ENCODE results near the gene ITPRIP.

The ITPRIP gene, protein sequence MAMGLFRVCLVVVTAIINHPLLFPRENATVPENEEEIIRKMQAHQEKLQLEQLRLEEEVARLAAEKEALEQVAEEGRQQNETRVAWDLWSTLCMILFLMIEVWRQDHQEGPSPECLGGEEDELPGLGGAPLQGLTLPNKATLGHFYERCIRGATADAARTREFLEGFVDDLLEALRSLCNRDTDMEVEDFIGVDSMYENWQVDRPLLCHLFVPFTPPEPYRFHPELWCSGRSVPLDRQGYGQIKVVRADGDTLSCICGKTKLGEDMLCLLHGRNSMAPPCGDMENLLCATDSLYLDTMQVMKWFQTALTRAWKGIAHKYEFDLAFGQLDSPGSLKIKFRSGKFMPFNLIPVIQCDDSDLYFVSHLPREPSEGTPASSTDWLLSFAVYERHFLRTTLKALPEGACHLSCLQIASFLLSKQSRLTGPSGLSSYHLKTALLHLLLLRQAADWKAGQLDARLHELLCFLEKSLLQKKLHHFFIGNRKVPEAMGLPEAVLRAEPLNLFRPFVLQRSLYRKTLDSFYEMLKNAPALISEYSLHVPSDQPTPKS

DNA sequence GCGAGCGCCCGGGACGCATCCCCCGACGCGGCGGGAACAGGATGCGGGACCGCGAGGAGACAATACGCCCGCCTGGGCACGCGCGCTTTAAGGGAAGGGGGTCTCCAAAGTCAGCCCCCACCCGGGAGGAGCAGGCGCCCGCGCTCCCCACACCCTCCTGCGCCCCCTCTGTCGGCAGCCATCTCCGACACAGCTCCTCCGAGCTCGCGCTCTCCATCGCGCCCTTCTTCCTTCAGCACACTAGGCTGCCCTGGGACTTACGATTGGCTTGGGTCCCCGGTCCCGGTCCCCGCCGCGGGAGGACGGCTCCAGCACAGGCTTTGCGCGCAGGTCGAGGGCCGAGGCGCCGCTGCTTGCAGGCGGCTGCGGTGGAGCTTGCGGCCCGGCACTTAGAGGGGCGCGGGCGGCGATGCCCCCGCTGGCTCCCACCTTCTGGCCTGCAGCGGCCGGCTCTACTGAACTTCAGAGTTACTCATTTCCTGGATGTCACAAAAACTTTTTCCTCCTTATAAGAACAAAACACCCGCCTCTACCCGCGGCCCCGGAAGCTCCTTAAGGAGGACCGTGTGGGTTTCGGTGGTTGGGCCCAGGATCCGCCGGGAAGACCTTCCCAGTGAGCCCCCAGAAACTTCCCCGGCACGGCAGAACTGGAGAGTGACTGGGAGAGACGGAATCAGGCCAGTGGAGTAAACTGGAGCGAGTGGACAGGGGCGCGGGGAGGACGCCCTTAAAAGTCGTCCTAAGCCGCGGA lies at the start of gene ITPRIP:
ITPRIP (minus strand) TSS at position 481 of the 751 bp plus-strand sequence. CDS start 22,414 bp downstream, outside the sequence.
- no peak for DNase-seq

DNA sequence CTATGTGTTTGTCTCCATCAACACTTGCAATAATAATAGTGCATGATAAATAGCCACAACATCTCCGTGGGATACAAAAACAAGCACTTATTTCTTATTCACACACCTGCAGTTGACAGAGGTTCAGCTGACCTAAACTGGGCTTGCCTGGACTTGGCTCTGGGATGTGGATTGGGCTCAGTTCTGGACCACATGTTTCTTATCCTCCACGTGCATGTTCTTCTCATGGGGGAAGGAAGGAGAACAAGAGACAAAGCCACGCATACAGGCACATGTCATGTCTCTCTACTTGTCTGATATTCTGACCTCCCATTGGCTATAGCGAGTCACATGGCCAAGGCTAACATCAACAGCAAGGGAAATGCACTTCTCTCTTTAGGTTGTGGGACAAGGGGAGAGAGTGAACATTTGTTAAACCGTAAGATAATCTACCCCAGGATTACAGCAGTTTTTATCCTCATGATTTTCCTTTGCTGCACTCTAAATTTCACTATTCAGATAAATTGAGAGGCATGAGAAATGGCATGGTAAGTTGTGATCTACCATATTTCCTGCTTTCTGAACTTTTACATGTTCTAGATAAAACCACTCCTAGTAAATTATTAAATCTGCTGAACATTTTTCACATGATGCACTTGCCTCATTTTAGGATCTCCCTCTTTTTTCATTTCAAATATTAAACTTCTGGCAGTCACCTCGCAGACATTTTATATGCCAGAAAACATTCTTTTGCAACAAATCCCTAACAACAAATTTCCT lies 49.0 kb upstream of the ITPRIP start:
- no peak for DNase-seq

GRCh38 chr10:104380336-104380735 lies 42.1 kb upstream of the ITPRIP start:
- no peak for DNase-seq

DNA sequence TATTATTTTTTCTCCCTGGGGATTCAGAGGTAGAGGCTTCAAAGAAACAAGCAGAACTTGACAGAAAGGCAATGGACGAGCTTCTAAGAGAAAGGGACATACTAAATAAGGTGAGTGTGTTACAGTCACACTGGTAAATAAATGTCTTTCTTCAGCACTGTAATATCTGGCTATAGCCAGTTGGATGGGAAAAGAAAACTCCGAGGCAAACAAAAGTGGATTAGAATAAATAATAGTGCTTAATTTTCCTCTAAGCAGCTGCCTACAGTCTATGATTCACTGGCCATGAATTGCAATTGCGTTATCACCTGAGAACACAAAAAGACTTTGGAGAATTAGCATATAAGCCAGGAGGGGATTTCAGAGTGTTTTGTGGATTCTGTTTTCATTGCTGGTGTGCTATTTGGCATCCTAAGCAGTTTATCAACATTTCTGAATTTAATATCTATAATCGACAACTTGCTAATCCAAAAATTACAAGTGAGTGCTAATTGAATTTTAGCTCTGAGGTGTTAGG lies 38.6 kb upstream of the ITPRIP start:
- DNase-seq: no peak

DNA sequence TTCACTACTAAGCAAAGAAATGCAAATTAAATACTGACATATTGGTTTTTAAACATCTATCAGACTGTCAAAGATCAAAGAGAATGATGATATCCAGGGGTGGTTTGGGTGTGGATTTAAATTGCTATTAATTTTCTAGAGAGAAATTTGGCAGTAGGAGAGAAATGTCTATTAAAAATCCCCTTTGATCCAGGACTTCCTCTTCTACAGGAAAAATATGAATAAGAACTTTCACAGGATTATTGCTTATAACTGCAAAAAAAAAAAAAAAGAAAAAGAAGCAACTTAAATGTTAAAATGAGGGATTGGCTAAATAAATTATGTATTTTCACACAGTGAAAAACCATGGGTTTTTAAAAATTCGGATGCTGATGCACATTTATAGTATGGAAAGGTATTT lies 36.3 kb upstream of the ITPRIP start:
- no peak for DNase-seq

DNA sequence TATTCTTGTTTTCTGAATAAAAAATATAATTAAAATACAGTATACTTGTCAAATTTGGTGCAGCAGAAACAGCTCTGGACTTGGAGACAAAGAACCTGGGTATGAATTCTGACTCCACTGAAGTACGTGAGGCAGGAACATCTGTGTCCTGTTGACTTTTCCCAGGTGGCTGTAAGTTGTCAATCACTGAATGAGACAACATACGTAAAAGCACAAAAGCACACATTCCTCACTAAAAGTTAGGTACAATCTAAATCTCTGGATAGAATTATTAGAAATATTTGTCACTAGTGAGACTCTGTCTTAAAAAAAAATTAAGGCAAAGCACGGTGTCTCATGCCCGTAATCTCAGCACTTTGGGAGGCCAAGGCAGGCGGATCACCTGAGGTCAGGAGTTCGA lies 33.5 kb upstream of the ITPRIP start:
- DNase-seq: no peak

DNA sequence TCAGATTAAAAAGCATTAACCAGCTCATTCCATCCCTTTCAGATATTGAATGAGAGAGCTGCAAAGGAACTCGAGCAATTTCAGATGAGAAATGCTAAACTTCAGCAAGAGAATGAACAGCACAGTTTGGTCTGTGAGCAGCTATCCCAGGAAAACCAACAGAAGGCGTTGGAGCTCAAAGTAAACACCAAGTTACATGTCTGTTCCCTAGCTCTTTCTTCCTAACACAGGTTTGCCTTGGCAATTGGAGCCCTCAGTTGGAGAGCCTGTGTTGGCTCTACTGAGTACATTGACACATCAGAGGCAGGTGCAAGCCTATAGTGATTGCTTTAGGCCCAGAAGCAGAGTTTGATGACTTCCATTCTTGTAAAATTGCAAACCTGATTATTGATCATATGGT lies 30.1 kb upstream of the ITPRIP start:
- no peak for DNase-seq

DNA sequence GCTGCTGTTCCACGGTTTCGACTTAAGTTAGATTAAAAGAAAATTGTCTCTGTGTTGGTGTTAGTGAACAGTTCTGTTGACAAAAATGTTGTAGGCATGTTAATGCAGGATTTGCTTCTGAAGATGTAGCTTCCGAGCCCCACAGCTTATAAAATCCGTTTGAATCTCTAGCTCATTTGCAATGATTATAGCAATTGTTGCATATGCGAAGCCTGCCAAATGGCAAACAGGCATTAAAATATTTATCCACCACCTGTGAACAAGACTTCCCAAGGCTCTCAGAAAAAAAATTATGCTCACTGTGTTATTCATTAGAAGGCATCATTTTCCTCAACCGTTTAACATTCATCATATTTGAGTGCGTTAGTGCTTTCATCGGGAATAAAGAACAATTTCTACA lies 29.6 kb upstream of the ITPRIP start:
- no peak for DNase-seq

DNA sequence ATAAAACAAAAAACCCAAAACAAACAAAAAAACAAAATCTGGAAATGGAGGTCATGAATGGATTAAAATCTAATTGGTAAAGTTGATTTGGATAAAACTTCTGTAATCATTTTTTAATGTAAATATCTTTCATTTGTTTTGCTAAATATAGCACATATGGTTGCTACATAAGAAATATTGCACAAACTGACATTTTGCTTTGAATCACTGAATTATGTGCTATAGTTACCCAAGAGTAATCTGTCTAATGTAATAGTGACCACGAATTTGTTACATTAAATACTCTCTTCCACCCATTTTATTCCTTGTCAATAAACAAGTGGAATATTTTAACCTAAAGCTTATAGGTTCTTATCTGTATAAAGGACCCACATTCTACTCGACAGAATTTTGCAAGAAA lies 21.5 kb upstream of the ITPRIP start:
- no peak for DNase-seq

- DNase-seq: peak; percentile 84 to 90
Measured at GRCh38 chr10:104353325-104354048, 15.2 kb upstream of the ITPRIP start, which contains the start of gene CFAP58. TSS of gene CFAP58 (plus strand) at chr10:104353833. CDS start at chr10:104353898, 65 bp downstream.

DNA sequence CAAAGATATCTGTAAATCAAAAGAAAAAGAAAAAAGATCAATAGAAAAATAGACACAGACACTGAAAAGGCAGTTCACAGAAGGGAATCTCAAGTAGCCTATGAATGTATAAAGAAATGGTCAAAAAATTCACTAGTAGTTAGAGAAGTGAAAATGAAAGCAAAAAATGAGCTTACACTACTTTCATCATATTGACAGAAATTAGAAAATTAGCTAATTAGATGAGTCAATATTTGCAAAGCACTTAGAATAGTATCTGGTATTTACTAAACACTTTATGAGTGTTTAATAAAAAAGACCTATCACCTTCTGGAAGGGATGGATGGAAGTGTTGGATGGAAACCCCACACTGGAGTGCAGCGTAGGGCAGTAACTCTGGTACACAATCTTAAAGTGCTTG lies 13.7 kb upstream of the ITPRIP start:
- no peak for DNase-seq

GRCh38 chr10:104351061-104351702 lies 12.9 kb upstream of the ITPRIP start:
- DNase-seq: no peak

GRCh38 chr10:104350127-104350635 lies 11.9 kb upstream of the ITPRIP start:
- peak; percentile 58 to 66 for DNase-seq

- DNase-seq: no peak
Measured at GRCh38 chr10:104349623-104350126, 11.4 kb upstream of the ITPRIP start.

GRCh38 chr10:104348601-104349000 lies 10.3 kb upstream of the ITPRIP start:
- no peak for DNase-seq

DNA sequence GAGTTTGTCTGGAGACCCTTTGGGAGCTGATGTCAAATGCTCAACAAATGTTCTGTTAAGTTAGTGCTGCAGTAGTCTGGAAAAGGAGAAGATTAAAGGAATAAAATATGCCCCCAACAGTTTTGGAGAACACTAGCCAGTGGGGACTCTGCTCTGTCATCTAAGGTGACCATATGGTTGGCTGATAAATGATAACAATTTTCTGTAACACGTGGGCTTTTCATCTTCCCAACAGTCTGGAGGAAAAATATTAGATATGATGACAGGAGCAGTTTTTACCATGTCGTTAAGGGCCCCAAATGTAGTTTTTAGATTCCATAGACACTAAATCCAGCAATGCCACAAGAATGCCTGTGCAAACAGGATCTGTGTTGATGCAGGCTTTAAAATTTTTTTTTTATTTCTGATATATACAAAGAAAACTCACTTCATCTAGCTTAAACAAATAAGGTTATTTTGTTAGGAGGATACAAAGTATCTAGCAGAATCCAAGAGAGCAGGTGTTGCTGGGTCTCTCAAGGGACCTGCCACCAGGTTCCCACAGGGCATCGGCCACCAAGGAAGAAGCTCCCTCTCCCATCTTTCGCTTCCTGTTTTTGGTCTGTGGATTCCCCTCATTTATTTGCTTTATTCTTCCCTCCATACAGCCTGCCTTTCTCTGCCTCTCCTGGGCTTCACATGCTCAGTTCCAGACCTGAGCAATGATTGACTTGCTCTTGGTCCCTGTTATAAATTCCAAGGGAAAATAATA lies 9.2 kb upstream of the ITPRIP start:
- no peak for DNase-seq

GRCh38 chr10:104345941-104346340 lies 7.7 kb upstream of the ITPRIP start:
- DNase-seq: no peak

- no peak for DNase-seq
Measured at GRCh38 chr10:104345515-104345914, 7.2 kb upstream of the ITPRIP start.

DNA sequence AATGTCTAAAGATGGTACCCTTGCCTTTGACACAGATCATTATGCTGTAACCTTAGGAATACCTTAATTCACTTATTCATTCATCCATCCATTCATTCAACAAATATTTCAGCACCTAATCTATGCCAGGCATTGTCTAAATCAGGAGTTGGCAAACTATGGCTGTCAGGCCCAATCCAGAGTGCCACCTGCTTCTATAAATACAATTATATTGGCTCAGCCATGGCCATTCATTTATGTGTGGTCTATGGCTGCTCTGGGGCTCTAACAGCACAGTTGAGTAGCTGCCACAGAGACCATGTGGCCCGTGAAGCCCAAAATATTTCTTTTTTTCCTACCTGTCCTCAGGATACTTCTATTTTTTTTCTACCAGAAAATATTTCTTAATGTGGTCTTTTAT lies 6.0 kb upstream of the ITPRIP start:
- DNase-seq: no peak

GRCh38 chr10:104342941-104343411 lies 4.7 kb upstream of the ITPRIP start:
- no peak for DNase-seq
